GM12864 (cell line): ENCODE data around the gene GADL1.

Experiments
- DNase-seq: peaks from one replicate; pipeline ENCODE4 v3.0.0-alpha.2; 2011; ENCODE audit warnings: low read depth
- H3K4me3 ChIP-seq: 2 replicates; pipeline ENCODE4 v1.5.1; 2011; ENCODE audit warnings: mild to moderate bottlenecking, low read depth, low read length, control low read depth
- TF ChIP-seq, protein P1 (sequence below): IDR thresholded peaks from 2 replicates; pipeline ENCODE4 v1.5.1; 2011; ENCODE audit warnings: low read depth, mild to moderate bottlenecking, moderate library complexity, low read length, control low read depth, inconsistent platforms; ENCODE audit errors: missing control alignments

The GADL1 gene

DNA sequence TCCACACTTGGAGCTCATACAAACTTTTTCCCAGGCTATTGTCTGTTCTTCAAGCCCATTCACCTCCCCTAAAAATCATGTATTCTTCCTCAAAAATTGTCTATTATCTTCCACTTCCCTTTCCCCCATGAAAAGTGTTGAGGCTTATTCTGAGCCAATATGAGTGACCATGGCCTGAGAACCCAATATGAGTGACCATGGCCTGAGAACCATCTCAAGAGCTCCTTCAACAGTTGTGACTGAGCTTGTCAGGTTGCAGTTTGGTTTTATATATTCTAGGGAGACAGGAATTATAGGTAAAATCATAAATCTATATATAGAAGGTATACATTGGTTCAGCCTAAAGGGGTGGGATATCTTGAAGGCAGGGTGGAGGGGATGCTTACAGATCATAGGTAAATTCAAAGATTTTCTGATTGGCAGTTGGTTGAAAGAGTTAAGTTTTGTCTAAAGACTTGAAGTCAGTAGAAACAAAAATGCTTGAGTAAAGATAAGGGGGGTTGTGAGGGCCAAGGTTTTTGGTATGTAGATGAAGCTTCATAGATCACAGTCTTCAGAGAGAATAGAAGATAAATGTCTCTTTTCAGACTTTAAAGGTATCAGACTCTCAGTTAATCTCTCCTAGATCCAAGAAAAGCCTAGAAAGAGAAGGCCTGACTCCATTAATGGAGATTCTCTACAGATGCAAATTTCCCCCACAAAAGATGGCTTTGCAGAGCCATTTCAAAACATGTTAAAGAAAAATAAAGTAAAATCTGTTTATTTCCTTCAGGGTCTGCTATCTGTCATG, 192.2 kb downstream of the GADL1 start:
- no peak for DNase-seq
- H3K4me3 ChIP-seq: no peak overlapping the region
- TF ChIP-seq, protein P1, sequence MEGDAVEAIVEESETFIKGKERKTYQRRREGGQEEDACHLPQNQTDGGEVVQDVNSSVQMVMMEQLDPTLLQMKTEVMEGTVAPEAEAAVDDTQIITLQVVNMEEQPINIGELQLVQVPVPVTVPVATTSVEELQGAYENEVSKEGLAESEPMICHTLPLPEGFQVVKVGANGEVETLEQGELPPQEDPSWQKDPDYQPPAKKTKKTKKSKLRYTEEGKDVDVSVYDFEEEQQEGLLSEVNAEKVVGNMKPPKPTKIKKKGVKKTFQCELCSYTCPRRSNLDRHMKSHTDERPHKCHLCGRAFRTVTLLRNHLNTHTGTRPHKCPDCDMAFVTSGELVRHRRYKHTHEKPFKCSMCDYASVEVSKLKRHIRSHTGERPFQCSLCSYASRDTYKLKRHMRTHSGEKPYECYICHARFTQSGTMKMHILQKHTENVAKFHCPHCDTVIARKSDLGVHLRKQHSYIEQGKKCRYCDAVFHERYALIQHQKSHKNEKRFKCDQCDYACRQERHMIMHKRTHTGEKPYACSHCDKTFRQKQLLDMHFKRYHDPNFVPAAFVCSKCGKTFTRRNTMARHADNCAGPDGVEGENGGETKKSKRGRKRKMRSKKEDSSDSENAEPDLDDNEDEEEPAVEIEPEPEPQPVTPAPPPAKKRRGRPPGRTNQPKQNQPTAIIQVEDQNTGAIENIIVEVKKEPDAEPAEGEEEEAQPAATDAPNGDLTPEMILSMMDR: no peak

DNA sequence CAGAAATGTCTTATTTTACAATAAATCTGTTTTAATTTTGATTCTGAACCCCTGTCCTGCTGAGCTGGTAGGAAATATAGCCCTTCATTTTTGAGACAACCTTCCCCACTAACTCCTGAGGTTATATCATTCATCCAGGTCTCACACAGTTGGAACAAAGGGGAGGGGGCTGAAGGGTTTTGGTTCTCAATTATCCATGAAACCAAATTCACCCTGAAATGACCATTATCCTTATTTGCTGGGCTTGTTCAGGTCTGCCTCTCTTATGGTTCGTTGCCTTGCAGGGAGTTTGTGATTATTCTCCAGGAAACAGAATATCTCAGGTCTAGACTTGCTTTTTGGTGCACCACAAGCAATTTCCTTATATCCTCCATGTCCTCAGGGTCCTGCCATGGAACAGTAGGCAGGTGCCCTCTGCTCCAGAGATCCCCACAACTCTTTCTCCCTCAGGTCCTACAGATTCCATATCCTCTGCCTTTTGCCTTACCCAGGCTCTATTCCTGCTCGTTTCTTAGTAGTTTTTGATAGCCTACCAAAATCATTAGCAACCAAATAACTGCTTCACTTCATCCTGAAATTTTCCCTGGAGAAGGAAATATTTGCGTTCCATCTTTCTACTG, 193.6 kb downstream of the GADL1 start:
- no peak overlapping the region for H3K4me3 ChIP-seq
- no peak for DNase-seq
- TF ChIP-seq, protein P1: no peak

DNA sequence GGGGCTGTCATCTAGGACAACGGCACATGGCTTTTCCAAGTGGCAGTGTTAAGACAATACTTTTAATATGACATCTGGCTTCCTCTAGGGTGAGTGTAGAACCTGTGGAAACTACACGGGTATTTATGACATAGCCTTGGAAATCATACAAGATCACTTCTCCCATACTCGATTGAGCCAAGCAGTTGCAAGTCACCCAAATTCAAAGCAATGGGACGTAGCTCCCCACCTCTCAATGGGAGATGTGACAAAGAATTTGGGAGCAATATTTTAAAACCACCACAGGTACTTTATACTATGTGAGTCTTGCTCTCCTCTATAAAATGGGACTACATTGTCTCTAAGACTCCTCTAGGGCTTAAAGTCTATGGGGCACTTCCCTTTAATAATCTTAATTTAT, 194.5 kb downstream of the GADL1 start:
- no peak overlapping the region for H3K4me3 ChIP-seq
- DNase-seq: no peak
- TF ChIP-seq, protein P1: no peak

DNA sequence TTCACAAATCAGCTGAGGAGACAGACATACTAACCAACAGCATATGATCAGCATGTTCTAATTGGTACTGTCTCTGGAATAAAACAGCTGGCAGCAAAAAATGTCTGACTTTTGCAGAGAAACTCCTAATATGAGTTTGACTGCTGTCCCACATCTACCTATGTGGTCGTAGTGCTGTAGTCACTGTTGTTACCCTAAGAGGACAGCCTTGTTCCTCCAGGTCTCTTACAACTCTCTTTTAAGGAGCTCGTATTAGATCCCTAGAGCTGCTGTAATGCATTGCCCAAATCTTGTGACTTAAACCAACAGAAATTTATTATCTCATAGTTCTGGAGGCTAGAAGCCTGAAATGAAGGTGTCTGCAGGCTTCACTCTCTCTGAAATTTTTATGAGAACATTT, 195.9 kb downstream of the GADL1 start:
- DNase-seq: no peak
- H3K4me3 ChIP-seq: no peak overlapping the region
- TF ChIP-seq, protein P1: no peak

DNA sequence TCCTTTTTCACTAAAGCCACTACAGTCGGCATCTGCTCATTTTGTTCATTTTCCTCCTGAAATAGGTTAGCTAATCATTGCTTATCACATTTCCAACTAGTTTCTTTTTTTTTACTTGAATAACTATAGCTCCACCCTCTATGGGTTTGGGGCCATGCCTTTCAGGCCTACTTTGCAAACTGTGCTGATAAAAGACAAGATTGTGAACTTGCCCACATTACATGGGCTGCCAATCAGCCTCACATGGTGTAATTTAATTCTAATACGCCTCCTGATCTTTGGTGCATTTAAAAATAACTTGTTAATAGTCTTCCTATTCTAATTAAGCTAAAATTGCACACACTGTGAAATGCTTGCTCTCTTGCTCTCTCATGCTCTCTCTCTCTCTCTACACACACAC, 197.6 kb downstream of the GADL1 start:
- no peak overlapping the region for H3K4me3 ChIP-seq
- no peak for DNase-seq
- TF ChIP-seq, protein P1: no peak

DNA sequence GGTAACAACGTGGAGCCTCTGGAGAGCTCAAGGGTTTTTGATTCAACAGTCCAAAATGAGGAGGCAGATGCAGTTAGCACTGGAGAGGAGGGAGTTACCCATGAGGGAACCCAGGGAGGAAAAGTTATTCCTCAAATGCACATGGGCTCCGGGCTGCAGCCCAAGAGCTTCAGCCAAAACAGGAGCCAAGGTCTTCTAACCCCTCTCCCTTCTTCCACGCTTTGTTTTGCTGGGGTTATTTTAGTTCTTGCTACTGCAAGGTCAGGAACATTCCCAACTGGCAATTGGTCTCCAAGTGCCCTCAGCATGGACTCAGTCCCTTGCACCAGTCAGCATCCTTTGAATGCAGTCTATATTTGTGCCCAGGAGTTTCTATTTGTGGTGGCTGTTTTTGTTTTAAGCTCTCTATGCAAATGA, 198.1 kb downstream of the GADL1 start:
- TF ChIP-seq, protein P1: no peak
- DNase-seq: no peak
- no peak overlapping the region for H3K4me3 ChIP-seq
